Retinal pigment epithelial cell (primary cell): ENCODE measurements around the gene SEZ6L2.

Source experiments
- DNase-seq: peaks from one replicate; pipeline ENCODE4 v3.0.0-alpha.2; 2010; ENCODE audit warnings: low read depth
- H3K4me3 ChIP-seq: 2 replicates; pipeline ENCODE4 v1.5.1; 2011; ENCODE audit warnings: mild to moderate bottlenecking, low read length, control low read depth, moderate library complexity
- TF ChIP-seq, protein P1 (sequence below): conservative IDR thresholded peaks from 2 replicates; pipeline ENCODE4 v1.5.1; 2011; ENCODE audit warnings: low read depth, low read length, control low read depth, inconsistent platforms

The SEZ6L2 gene

DNA sequence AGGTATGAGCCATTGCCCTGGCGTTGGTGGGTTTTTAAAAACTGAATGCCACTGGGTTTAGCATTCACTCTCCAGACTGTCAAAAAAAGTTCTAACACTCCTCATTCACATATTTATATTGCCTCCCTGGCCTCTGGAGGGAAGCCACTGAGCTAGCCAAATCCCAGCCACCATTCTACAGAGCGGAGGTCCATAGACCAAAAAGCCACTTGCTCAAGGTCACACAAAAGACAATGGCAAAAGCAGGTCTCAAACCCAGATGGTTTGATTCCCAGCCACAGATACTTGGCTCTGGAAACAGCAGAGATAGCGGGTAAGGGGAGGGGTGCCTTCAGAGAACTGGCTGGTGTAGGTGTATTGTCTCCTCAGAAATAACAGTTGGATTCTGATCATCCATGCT lies 18.3 kb downstream of the SEZ6L2 start:
- no peak for DNase-seq
- TF ChIP-seq, protein P1, sequence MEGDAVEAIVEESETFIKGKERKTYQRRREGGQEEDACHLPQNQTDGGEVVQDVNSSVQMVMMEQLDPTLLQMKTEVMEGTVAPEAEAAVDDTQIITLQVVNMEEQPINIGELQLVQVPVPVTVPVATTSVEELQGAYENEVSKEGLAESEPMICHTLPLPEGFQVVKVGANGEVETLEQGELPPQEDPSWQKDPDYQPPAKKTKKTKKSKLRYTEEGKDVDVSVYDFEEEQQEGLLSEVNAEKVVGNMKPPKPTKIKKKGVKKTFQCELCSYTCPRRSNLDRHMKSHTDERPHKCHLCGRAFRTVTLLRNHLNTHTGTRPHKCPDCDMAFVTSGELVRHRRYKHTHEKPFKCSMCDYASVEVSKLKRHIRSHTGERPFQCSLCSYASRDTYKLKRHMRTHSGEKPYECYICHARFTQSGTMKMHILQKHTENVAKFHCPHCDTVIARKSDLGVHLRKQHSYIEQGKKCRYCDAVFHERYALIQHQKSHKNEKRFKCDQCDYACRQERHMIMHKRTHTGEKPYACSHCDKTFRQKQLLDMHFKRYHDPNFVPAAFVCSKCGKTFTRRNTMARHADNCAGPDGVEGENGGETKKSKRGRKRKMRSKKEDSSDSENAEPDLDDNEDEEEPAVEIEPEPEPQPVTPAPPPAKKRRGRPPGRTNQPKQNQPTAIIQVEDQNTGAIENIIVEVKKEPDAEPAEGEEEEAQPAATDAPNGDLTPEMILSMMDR = no peak
- H3K4me3 ChIP-seq = no peak overlapping the region

DNA sequence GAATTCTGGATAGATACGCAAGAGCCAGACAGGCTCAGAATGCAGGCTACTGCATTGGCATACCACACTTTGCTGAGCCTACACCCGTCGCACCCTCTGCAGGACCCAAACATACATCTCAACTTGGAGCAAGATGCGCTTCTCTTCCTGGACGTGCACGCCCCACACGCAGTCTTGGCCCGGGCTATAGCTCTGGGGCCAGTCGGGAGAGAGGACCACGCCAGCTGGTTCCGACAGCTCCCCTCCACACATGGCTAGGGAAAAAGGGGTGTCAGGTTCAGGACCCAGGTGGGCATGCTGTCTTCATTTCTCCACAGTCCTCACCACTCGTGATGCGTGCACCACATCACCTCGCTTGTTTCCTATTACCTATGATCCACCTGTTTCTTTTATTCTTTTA lies 21.2 kb downstream of the SEZ6L2 start:
- no peak for DNase-seq
- TF ChIP-seq, protein P1 = no peak
- H3K4me3 ChIP-seq = no peak overlapping the region

DNA sequence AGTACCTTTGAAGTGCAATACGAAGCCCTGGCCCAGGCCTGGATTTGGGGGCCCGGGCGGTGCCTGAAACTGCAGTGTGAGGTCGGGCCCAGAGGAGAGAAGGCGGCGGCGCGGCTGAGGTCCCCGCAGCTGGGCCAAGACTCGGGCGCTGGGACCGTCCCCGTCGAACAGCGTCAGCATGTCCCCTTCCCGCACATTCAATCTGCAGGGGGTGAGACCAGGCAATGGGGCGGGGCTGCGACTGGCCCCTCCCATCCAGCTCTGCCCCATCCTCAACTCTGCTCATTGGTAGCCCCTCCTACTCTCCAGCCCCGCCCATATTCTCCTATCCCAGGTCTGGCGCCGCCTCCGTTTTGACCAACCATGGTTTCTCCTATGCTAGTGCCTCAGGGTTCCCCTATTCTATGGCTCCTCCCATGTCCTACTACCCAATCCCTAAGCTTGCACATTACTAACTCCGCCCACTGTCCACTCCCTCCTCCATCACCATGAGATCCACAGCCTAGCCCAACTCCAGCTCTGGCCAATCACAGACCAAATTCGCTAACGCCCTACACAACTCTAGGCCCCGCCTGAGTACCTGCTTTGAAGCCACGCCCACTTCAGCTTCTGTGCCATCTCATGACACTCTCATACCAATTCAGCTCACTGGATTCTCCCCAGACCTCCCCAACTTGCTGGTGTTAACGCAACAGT lies 21.9 kb downstream of the SEZ6L2 start:
- no peak for DNase-seq
- H3K4me3 ChIP-seq = no peak overlapping the region
- TF ChIP-seq, protein P1 = no peak

DNA sequence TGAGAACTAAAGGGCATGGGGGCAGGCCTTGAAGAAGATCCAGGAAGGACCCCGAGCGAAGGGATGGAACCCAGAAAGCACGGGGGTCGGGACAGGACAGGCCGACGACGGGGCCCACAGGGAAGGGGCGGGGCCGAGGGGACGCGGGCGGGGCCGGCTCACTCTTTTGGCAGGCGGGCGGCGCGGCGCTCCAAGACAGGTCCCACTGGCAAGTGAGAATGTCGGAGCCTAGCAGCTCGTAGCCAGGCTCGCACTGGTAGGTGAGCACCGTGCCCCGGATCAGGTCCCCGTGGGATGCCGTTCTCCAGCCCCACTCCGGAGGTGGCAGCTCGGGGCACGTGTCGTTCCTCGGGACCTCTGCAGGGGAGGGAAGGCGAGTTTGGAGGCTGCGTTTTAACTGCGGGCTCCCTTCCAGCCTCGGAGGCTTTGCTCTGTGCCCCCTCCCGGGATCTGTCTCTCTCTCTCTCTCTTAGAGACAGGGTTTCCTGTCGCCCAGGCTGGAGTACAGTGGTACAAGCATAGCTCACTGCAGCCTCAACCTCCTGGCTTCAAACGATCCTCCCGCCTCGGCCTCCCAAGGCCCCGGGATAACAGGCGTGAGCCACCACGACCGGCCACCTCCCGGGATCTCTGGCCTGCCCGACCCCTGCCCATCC lies 22.6 kb downstream of the SEZ6L2 start:
- no peak overlapping the region for H3K4me3 ChIP-seq
- no peak for DNase-seq

DNA sequence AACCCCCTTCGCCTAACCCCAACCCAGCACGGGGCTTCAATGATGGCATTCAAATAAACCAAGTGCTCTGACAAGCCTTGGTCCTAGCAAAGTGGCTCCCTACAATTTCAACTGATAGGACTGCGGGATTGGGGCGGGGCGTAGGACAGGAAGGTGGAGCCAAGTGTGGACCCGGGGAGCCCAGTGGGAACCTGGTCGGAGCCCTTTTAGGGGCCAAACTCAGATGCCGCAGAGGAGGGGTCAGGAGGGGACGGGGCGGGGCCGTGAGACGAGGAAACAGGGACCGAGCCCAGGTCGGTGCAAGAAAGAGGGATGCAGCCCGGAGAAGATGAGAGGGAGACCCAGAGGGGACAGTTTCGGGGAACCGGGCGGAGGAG lies 23.1 kb downstream of the SEZ6L2 start:
- no peak for DNase-seq
- TF ChIP-seq, protein P1 = no peak
- no peak overlapping the region for H3K4me3 ChIP-seq

More for the DNA sequence above, 22.6 kb downstream of the SEZ6L2 start:
- TF ChIP-seq, protein P1 = no peak

DNA sequence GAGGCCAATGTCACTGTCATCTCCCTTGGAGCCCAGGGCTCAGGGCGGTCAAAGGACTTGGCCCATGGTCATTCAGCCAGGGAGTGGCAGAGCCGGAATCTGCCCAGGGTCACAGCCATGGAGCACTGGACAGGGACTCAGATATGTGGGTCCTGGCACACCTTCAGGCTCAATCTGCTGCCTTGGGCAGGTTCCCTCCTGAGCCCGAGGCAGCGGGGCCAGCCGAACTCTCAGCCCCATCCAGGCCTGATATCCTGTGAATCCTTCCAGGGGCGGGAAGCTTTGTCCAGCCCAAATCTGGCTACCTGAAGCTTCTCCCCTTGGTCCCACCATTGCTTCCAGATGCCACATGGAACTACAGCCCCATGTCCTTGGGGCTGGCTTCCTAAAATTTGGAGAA lies 24.1 kb downstream of the SEZ6L2 start:
- no peak for DNase-seq
- no peak overlapping the region for H3K4me3 ChIP-seq
- TF ChIP-seq, protein P1 = no peak

DNA sequence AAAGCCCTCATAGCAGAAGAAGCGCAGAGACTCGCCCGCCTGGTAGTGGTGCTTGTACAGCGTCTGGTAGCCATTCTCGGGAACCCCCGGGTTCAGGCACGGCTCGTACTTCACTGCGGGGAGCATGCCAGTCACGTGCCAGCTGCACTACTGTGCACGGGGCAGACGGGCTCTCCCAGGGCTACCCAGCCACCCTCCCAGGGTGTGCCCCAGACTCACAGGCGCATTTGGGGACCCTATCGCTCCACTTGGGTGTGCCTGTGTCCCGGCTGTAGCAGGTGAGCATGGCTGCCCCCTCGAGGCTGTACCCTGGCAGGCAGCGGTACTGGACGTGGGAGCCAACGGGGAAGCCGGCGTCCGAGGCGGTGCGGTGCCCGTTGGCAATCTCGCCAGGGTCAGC lies 26.0 kb downstream of the SEZ6L2 start:
- TF ChIP-seq, protein P1 = no peak
- no peak for DNase-seq
- H3K4me3 ChIP-seq = no peak overlapping the region
